Mucosa of descending colon (tissue), 3 donors: ENCODE data around the gene ARHGEF10L. TPM values are rescaled to one million over a fixed set of nuclear protein-coding genes. Genes with fewer than 3 reads are reported as not detected.

ENCODE experiments used
- ATAC-seq: fragments of 200-7000 bp; cut with Tn5 transposase; one replicate; pipeline ENCODE4 v1.9.1; 2020; ENCODE audit warnings: mild to moderate bottlenecking, moderate library complexity
- DNase-seq, 3 donors: peaks; one replicate each; pipeline ENCODE4 v3.0.0-alpha.2; 2020
- H3K36me3 ChIP-seq: fragments of 200-600 bp; one replicate; pipeline ENCODE4 v1.8.0; 2021; ENCODE audit warnings: low read depth, mild to moderate bottlenecking
- H3K4me1 ChIP-seq: fragments of 200-600 bp; one replicate; pipeline ENCODE4 v1.8.0; 2021; ENCODE audit warnings: low read depth, mild to moderate bottlenecking
- H3K4me3 ChIP-seq: fragments of 200-600 bp; one replicate; pipeline ENCODE4 v1.8.0; 2021; ENCODE audit warnings: mild to moderate bottlenecking
- H3K9me3 ChIP-seq: fragments of 200-600 bp; one replicate; pipeline ENCODE4 v1.8.0; 2021; ENCODE audit warnings: mild to moderate bottlenecking
- intact Hi-C, 2 donors: fragments of 100-400 bp; cut with DNase I in 1 of 2; cut with micrococcal nuclease in 1 of 2; formaldehyde crosslinking; loops; one replicate each; pipeline versions ENCODE4 v1.11.0 to v1.11.1; 2022; cut with DNase I, micrococcal nuclease
- total RNA-seq, 3 donors: library from RNA; stranded (reverse); fragmentation: NEBNext Ultra II Directional in 2 of 3; extraction: Animal tissue kit (Norgen Biotek cat#: 25700) in 2 of 3; gene quantifications; one replicate each; pipeline versions ENCODE4 v1.2.1 to v1.2.4, GENCODE V29; 2021 to 2023
- TF ChIP-seq, protein P1 (sequence below): fragments of 200-600 bp; IDR thresholded peaks from one replicate; pipeline ENCODE4 v1.8.0; 2022; ENCODE audit warnings: antibody characterized with exemption, mild to moderate bottlenecking
- donor health status: DM: no; HTN: no; CAD: no; lungs with moderate emphysema.
- donor health status: DM: no; HTN: no; CAD: no.
- donor health status: DM: no; HTN: yes; CAD: no.

Gene ARHGEF10L
- total RNA-seq, 3 donors from 2014 or later, result 87.6 to 146 (median 144) TPM

DNA sequence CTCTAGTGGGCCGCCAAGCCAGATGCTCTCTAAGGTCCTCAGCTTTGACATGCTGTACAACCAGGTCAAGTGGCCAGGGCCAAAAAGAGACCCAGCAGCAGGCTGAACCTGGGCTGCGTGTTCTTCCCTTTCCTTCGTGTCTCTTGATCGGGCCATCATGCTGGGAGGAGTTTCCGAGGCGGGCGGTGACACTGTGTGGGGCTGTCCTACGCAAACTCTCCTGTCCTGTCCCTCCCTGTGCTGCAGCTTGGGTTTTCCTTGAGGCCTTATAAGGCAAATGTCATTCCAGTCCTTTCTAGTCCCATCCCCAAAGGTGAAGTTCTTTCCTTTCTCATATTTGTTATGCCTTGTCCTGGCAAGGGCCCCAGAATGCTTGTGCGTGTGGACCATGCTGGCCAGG is 56.7 kb downstream of the ARHGEF10L start:
- DNase-seq, result peak; percentile 85 to 87 (median 87)
- TF ChIP-seq, protein P1, sequence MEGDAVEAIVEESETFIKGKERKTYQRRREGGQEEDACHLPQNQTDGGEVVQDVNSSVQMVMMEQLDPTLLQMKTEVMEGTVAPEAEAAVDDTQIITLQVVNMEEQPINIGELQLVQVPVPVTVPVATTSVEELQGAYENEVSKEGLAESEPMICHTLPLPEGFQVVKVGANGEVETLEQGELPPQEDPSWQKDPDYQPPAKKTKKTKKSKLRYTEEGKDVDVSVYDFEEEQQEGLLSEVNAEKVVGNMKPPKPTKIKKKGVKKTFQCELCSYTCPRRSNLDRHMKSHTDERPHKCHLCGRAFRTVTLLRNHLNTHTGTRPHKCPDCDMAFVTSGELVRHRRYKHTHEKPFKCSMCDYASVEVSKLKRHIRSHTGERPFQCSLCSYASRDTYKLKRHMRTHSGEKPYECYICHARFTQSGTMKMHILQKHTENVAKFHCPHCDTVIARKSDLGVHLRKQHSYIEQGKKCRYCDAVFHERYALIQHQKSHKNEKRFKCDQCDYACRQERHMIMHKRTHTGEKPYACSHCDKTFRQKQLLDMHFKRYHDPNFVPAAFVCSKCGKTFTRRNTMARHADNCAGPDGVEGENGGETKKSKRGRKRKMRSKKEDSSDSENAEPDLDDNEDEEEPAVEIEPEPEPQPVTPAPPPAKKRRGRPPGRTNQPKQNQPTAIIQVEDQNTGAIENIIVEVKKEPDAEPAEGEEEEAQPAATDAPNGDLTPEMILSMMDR, result no peak
- peak; percentile 73 for ATAC-seq
- H3K9me3 ChIP-seq, result no peaks in the 10 kb centered on the region
- peaks cover 56% of the 10 kb centered on the region for H3K4me1 ChIP-seq
- no peaks in the 10 kb centered on the region for H3K36me3 ChIP-seq
- H3K4me3 ChIP-seq, result no peak overlapping the region
- intact Hi-C loops, result loop anchor here in 1 of 2 donors (10.0 kb wide), 1 partner anchor 51 kb away; no protein-coding TSS in a partner anchor

DNA sequence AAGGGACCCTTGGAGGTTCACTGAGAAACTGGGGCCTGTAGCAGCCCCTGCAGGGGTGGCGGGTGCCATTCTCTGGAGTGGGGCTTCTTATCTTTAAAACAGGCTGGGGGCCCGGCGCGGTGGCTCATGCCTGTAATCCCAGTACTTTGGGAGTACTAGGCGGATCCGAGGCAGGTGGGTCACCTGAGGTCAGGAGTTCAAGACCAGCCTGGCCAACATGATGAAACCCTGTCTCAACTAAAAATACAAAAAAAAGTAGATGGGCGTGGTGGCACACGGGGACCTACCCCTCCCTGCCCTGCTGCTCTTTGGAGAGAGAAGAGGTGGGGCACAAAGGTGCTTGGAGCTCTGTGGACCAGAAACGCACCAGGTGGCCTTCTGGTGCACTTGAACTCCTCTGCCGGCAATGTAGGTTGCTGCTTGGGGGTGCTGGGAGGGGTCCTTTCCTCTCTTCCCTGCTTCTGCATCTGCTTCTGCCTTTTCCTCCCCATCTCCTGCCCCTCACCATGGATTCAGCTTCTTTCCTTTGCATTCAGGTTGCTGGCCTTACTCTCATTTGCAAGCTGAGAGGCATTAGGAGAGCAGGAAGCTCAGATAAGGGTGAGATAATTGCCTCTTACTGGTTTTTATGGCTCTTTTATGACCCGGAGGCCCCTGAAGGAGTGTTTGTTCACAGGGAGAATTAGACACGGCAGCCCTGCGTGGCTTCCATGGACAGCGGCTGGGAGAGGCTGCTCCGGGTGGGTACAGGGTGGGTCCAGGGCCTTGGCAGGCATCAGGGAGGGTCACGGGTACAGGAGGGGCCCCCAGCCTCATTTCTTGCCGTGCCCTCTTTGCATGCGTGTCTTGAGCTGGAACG is 57.4 kb downstream of the ARHGEF10L start:
- Histone ChIP-seq H3K4me1 (peaks cover 55% of the 10 kb centered on the region), H3K4me3 (no peak overlapping the region), H3K36me3 (no peaks in the 10 kb centered on the region), H3K9me3 (no peaks in the 10 kb centered on the region)
- peak; percentile 85 to 90 (median 88) for DNase-seq
- peak; percentile 76 for ATAC-seq
- intact Hi-C loops, result loop anchor here in 1 of 2 donors (10.0 kb wide), 1 partner anchor 52 kb away; no protein-coding TSS in a partner anchor
- TF ChIP-seq, protein P1, result no peak

DNA sequence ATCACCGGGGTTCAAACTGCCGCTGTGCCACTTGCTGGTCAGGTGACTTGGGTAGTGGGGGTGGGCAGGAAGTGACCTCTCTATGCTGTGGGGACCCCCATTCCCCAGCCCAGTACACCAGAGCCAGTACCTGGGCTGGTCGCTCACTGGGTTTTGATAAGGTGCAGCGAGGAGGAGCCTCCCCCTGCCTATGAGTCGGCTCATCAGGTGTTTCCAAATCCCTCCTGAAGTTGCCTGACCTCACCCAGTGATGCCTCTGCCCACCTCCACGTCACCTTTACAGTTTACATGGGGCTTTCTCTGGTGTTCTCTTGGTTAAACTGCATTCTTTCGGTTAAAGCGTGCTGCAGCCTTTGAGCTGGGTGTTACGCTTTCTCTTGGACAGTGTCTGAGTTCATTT is 58.2 kb downstream of the ARHGEF10L start:
- no peak overlapping the region for H3K4me3 ChIP-seq
- H3K36me3 ChIP-seq, result no peaks in the 10 kb centered on the region
- TF ChIP-seq, protein P1, result no peak
- H3K9me3 ChIP-seq, result no peaks in the 10 kb centered on the region
- peak; percentile 45 for ATAC-seq
- peak in 1 of 3 donors; percentile 63 for DNase-seq
- intact Hi-C loops, result loop anchor here in 1 of 2 donors (10.0 kb wide), 1 partner anchor 53 kb away; no protein-coding TSS in a partner anchor
- peaks cover 62% of the 10 kb centered on the region for H3K4me1 ChIP-seq

DNA sequence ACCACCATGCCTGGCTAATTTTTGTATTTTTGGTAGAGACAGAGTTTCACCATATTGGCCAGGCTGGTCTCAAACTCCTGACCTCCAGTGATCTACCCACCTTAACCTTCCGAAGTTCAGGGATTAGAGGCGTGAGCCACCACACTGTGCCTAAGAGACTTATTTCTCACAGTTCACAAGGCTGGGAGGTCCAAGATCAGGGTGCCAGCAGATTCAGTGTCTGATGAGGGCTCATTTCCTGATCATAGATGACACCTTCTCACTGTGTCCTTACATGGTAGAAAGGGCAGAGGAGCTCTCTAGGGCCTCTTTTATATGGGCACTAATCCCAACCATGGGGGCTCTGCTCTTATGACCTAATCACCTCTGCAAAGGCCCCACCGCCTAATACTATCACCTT is 58.8 kb downstream of the ARHGEF10L start:
- Histone ChIP-seq H3K36me3 (no peaks in the 10 kb centered on the region), H3K4me1 (peaks cover 66% of the 10 kb centered on the region), H3K4me3 (no peak overlapping the region)

DNA sequence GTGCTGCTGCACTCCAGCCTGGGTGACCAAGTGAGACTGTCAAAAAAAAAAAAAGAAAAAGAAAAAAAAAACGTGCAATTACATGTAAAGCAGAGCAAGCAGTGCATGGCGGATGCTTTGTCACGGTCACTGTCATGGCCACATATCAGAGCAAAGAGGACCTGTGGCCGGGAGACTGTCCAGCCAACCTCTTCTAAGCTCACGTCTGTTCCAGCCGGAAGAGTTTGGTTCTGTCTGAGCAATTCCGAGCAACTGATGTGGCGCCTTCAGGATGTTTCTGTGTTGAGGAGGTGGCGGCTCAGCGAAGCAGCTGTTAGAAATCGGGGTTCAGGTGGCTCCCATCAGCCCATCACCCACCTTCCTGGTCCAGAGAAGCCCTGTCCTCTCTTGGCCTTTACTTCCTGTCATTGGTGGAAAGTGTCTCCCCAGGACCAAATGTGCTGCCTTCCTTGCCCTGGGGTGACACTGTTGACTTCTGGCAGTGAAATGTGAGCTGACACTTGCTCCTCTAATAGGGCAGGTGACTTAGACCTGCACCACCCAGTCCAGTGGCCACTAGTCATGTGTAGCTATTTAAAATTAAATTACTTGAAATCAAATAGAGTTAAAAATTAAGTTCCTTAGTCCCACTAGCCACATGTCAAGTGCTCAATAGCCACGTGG is 59.9 kb downstream of the ARHGEF10L start:
- TF ChIP-seq, protein P1, result no peak
- peaks cover 58% of the 10 kb centered on the region for H3K4me1 ChIP-seq
- H3K9me3 ChIP-seq, result no peaks in the 10 kb centered on the region
- H3K36me3 ChIP-seq, result no peaks in the 10 kb centered on the region
- intact Hi-C loops, result loop anchor here in 1 of 2 donors (10.0 kb wide), 1 partner anchor 55 kb away; no protein-coding TSS in a partner anchor
- no peak for ATAC-seq
- H3K4me3 ChIP-seq, result no peak overlapping the region
- no peak for DNase-seq

More for the DNA sequence above, 58.8 kb downstream of the ARHGEF10L start:
- intact Hi-C loops, result loop anchor here in 1 of 2 donors (10.0 kb wide), 1 partner anchor 53 kb away; no protein-coding TSS in a partner anchor
- no peak for ATAC-seq
- TF ChIP-seq, protein P1, result no peak
- no peaks in the 10 kb centered on the region for H3K9me3 ChIP-seq
- DNase-seq, result no peak
